T-helper 22 cell (primary cell): ENCODE data around the gene WDR47.
"Not testable (repeated sequence)": the region's sequence is repeated elsewhere in the genome, so short reads cannot be mapped to it uniquely, and the experiment has no call there.

Experiments
- DNase-seq: peaks from one replicate; pipeline ENCODE4 v3.0.0-alpha.2; 2020; ENCODE audit warnings: low read depth

Gene WDR47

DNA sequence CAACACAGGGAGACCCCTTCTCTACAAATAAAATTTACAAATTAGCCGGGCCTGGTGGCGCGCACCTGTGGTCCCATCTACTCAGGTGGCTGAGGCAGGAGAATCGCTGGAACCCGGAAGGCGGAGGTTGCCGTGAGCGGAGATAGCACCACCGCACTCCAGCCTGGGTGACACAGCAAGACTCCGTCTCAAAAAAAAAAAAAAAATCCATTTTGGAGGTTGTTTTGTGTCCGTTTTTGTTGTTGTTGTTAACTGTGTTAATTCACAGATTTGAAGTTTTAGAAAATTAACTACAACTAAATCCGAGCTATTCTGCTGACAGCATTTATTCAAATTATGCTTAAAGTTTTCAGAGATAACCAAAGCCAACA is 79.2 kb downstream of the WDR47 start:
- peak; percentile 9 for DNase-seq

DNA sequence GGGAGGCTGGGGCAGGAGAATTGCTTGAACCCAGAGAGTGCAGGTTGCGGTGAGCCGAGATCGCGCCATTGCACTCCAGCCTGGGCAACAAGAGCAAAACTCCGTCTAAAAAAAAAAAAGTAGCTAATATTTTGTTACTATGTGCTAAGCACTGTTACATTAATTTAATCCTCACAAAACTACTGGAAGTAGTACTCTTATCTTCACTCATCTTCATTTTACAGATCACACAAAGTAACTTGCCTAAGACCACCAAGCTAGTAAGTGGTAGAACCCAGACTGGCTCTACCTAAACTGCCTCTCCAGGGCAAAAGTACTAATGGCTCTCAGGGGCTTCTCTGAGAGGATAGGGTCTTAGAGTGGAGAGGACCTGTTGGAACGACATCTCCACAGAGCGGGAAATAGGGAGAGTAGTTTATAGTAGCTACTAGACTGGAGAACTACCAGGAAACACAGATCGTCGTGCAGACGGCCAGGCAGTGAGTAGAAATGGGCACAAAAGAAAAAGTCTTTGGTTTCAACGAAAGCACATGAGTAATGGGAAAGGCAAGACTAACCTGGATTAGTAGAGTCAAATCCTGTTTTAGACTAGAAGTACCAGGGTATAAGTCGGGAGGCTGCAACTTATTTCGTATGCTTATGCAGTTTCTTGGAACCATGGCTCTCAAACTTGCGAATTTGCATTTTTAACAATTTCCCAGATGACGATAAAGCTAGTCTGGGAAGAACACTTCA is 80.0 kb downstream of the WDR47 start:
- no peak for DNase-seq

DNA sequence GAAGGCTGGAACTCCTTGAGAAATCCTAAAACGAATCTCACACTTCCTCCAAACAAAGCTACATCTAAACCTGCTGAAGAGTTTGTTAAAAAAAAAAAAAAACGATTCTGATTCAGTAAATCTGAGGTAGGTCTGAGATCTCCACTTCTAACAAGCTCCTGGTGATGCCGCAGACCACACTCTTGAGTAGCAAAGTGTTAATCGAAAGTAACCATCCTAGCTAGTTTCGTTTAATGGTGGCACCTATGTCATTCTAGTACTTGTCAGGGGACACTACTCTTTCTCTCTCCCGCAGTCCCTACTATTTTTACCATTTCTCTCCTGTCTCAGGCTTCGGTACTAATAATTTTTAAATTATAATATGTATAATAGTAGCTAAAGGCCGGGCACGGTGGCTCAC is 80.7 kb downstream of the WDR47 start:
- DNase-seq = no peak

DNA sequence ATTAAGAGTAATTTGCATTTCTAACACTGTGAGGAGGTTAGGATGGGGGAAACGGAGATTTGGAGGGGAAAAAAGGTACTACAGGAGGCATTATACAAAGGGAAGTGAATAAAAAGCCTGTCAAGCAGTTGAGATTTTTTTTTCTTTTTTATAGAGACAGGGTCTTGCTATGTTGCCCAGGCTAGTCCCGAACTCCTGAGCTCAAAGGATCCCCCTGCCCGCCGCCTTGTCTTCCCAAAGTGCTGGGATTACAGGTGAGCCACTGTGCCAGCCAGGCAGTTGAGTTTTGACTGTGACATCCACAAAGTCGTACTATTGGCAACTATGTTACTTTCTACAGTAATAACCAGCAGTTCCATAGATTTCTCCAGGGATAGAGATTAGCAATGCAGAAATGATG is 81.2 kb downstream of the WDR47 start:
- no peak for DNase-seq

DNA sequence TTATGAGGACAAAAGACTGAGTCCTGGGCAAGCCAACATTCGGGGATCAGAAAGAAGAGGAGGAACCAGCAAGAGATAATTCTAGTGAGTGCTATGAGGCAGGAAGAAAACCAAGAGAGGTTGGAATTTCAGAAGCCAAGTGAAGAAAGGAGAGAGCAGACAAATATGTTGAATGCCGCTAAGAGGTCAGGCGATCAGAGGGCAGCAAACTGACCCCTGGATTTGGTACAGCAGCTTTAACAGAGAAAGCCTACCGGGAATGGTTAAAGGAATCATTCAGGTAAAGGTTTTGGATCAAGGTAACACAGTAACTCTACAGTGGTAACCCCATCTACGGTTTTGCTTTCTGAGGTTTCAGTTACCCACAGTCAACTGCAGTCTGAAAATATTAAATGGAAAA is 84.0 kb downstream of the WDR47 start:
- DNase-seq = no peak

DNA sequence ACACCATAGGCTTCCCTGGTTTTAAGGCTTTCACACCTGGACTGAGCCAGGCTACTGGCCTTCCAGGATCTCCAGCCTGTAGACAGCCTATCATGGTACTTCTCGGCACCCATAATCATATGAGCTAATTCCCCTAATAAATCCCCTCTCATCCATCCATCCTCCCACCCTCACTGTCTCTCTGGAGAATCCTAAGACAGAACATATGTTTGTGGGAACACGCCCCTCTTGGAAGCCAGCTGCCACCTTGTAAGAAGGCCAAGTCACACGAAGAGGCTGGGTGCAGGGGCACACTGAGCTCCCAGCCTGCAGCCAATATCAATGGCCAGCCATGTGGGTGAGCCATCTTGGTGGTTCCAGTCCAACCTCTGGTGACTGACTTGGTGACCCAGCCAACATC is 86.0 kb downstream of the WDR47 start:
- DNase-seq = no peak

DNA sequence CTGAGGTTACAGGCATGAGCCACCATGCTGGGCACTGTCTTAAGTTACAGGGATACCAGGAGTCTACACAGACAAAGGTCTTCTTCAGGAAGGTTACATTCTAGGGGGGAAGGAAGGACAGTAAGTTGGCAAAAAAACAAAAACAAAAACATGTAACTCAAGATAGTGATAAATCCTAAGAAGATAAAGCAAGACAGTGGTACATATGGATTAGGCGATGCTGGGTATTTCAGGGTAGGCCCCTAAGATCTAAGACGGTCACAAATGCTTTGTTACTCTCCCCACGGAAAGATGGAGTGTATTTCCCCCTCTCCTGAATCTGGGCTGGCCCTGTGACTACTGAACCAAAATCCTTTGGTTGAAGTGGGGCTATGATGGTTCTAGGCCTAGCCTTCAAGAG is 86.8 kb downstream of the WDR47 start:
- DNase-seq = no peak

DNA sequence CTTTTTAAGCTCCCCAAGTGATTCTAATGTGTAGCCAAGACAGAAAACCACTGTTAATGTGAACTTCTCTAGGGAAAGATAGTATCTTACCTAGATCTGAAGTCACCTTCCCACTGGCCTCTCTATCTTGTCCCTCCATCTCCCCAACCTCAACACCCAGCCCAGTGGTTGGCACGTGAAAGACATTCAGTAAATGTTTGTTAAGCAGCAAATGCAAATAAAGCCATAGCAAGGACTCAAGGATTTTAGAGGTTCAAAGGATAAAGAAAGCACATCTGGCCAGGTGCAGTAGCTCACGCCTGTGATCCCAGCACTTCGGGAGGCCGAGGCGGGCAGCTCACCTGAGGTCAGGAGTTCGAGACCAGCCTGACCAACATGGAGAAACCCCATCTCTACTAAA is 88.5 kb downstream of the WDR47 start:
- DNase-seq = no peak

DNA sequence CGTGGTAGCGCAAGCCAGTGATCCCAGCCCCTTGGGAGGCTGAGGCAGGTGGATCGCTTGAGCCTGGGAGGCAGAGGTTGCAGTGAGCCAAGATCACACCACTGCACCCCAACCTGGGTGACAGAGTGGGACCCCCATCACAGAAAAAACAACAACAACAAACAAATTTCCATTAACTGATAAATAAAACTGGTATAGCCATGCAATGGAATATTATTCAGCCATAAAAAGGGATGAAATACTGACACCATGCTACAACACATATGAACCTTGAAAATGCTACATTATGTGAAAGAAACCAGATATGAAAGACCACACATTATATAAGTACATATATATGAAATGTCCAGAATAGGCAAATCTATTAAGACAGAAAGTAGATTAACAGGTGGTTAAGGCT is 90.7 kb downstream of the WDR47 start:
- DNase-seq = no peak

DNA sequence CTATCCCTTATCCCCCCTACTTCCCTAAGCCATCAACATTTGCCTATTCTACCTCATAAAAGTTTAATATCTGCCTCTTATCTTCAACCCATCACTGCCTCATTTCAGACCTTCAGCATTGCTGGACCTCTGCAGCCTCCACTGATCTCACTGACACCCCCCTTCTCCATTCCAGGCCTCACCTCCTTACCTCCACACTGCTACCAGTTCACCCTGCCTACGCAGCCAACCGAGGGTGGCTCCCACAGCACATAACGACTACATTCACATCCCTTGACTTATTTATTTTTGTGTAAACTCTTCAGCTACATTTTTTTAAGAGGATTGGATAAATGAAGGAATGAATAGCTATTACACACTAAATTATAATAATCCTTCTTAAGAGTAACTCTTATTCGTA is 92.9 kb downstream of the WDR47 start:
- no peak for DNase-seq

DNA sequence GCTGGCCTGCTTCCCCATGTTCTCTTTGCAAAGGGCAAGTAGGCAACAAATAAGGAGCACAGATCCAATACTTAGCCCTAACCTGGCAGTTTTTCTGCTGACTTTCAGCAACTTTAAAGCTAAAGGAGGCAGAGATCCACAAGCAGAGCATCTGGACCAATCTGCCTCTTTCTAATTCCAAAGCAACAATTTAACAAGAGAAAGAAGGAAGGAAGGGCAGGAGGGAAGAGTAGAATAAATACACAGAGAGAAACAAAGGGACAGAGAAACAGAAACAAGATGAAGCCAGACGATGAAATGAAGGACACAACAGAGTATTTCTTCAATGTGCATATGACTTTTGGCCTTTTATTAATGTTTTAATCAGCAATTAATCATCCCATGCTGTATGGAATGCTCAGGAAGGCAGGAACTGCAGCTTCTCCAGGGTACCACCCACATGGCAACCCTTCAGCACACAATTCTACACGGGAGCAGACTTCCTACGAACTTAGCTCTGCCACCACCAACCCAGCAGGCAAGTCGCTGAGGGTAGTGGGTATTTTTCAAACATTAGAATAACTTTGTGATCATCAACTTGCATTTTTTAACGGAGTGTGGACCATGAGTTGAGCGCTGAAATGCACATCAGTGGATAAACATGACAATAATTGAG is 93.9 kb downstream of the WDR47 start:
- no peak for DNase-seq

DNA sequence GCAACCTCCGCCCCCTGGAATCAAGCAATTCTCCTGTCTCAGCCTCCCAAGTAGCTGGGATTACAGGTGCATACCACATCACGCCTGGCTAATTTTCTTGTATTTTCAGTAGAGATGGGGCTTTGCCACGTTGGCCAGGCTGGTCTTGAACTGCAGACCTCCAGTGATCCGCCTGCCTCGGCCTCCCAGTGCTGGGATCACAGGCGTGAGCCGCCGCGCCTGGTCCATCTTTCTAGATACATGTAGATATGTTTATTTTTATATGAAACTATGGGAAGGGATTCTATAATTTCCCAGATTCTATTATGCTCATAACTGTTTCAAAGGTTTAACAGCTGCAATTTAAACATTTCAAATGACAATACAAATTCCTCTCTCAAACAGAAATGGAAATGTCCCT is 105.7 kb downstream of the WDR47 start:
- no peak for DNase-seq

DNA sequence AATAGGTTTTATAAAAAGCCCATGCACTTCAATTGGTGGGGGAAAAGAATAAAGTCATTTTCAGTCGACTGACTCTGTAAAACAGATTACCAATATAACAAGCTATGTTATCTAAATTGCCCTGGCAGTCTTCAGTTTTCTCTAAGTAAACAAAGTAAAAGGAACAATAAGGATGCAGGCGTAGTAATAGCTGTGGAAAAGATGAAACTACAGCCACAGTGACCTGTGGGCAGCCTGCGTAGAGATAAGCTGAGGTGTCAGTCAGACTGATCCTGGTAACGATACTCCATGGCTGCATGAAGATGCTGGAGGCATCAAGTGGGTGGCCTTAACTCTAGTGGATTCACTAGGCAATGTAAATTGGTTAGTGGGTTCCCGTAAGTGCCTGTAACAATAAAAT is 108.0 kb downstream of the WDR47 start:
- no peak for DNase-seq

DNA sequence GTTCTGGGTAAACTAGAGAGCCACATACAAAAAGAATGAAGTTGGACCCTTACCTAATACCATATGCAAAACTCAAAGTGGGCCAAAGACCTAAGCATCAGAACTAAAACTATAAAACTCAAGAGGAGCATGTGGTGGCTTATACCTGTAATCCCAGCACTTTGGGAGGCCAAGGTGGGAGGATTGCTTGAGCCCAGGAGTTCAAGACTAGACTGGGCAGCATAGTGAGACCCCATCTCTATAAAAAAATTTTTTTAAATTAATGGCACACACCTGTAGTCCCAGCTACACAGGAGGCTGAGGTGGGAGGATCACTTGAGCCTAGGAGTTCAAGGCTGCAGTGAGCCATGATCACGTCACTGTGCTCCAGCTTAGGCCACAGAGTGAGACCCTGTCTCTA is 114.3 kb downstream of the WDR47 start:
- not testable (repeated sequence) for DNase-seq

DNA sequence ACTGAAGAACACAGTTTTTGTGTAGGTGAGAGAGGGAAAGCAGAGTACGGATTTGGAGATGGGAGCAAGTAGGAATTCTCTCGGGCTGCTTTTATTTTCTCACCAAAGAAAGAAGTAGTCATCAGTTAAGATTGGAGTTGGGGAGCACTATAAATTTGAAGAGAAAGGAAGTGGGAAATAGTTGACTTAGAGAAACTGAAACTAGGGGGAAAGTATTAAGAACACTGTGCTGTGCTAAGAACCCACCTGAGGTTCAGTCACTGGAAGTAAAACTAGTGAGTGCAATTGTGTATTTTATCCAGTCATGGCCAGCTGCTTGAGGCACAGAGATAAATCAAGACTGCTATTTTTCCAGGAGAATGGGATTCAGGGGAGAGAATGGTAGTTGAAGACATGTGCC is 116.0 kb downstream of the WDR47 start:
- DNase-seq = no peak
